BJ (cell line): ENCODE measurements around the gene PARVG. TPM values are rescaled to one million over a fixed set of nuclear protein-coding genes. Genes with fewer than 3 reads are reported as not detected.

Experiments used
- CTCF ChIA-PET: fragments of 350-600 bp; formaldehyde crosslinking; extraction: SDS; loops from one replicate; lab custom pipeline; 2021; ENCODE audit warnings: antibody characterized with exemption, inconsistent platforms; lab: Yijun Ruan, JAX
- POLR2A ChIA-PET: fragments of 300-600 bp; sonication (Branson Sonifier 250); formaldehyde crosslinking; extraction: SDS; loops from one replicate; lab custom pipeline; 2021; ENCODE audit warnings: antibody characterized with exemption; lab: Charles Lee
- DNase-seq: peaks from one replicate; pipeline ENCODE4 v3.0.0-alpha.2; 2011; ENCODE audit warnings: low read depth
- H3K27me3 ChIP-seq: 2 replicates; pipeline ENCODE4 v1.6.0; 2011; ENCODE audit warnings: low read length; ENCODE audit not compliant: control insufficient read depth, insufficient read depth
- H3K36me3 ChIP-seq: 2 replicates; pipeline ENCODE4 v1.5.1; 2011; ENCODE audit warnings: low read length; ENCODE audit not compliant: control insufficient read depth, insufficient read depth
- H3K4me3 ChIP-seq: 2 replicates; pipeline ENCODE4 v1.5.1; 2011; ENCODE audit warnings: low read depth, mild to moderate bottlenecking, control low read depth, low read length
- CTCF ChIP-seq: IDR thresholded peaks from 2 replicates; pipeline ENCODE4 v1.5.1; 2011; ENCODE audit warnings: low read depth, mild to moderate bottlenecking, control low read depth, inconsistent platforms, low read length, moderate library complexity; ENCODE audit not compliant: insufficient read depth
- polyA plus RNA-seq: library from polyadenylated mRNA; depleted of rRNA; stranded (reverse); fragments of >200 nt; gene quantifications from 2 replicates; pipeline ENCODE4 v1.2.3, GENCODE V29; 2011

Gene PARVG
- polyA plus RNA-seq, 1 experiment = not detected

DNA sequence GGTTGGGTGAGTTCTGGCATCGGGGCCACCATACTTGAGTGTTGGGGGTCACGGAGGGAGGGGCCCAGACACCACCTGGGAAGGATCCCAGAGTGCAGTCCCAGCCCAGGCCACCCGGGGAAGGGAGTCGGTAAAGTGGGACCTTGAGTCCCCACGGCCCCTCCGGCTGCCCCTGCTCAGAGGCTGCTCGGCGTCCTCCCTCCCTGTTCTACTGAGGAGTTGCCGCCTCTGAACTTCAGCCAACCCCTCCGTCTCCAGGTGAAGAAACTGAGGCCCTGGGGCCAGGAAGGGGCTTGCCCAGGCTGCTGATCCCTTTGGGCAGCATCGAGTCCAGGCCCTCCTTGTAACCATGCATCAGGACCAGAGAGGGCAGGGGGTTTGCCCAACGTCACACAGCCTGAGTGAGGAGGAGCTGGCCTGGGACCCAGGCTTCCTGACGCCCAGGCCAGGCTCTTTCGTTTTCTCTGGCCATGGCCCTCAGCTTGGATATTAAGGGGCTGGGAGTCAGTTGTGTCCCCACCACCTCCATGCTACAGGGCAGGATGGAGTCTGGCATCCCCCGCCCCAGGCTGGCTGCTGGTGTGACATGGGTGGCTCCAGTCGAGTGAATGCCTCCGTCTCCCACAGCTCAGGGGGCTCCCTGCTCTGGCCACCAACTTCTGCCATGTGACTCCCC, 1.3 kb downstream of the PARVG start:
- H3K4me3 ChIP-seq = no peak overlapping the region
- TF ChIP-seq CTCF = no peak
- no peak for DNase-seq
- peaks cover 14% of the 10 kb centered on the region for H3K27me3 ChIP-seq
- ChIA-PET CTCF (interaction anchor here (1.1 kb wide), 1 partner anchor 55 kb away, joined by 3 read pairs; no protein-coding TSS in a partner anchor), POLR2A (no interaction called here)
- no peaks in the 10 kb centered on the region for H3K36me3 ChIP-seq

DNA sequence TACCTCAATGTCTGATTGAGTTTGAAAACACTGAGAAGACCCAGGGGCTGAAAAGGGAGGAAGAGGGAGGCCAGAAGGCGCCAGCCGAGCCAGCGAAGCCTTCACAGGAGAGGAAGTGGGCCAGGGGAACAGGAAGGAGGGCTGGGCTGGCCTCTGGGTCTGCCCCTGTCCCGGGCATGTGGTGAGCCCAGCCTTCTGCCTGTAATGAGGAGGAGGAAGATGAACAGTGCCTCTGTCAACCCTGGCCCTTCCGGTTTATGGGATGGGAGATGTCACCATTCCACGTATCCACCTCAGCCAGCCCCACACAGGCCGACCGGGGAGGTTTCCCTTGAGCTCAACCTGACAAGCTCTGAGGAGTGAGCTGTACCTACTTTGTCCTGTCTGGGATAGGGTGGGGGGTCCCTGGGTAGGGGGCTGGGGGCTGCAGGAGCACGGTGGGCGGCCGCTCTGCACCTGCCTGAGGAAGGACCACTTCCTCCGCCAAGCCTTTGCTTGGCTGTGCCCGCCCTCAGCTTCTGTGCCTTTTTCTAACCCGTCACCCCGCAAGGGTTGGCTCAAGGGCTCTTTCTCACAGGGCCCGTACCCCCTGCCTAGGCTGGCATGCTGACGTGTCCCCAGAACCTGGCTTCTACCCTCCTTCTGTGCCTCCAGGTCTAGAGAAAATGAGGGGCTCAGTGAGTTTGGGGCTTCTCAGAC, 2.0 kb downstream of the PARVG start:
- ChIA-PET CTCF (interaction anchor here (1.1 kb wide), 1 partner anchor 56 kb away, joined by 3 read pairs; no protein-coding TSS in a partner anchor), POLR2A (interaction anchor here (0.7 kb wide), 1 partner anchor 14 kb away, joined by 3 read pairs; no protein-coding TSS in a partner anchor)
- TF ChIP-seq CTCF = no peak
- no peak for DNase-seq
- Histone ChIP-seq H3K4me3 (no peak overlapping the region), H3K27me3 (peaks cover 14% of the 10 kb centered on the region), H3K36me3 (no peaks in the 10 kb centered on the region)

DNA sequence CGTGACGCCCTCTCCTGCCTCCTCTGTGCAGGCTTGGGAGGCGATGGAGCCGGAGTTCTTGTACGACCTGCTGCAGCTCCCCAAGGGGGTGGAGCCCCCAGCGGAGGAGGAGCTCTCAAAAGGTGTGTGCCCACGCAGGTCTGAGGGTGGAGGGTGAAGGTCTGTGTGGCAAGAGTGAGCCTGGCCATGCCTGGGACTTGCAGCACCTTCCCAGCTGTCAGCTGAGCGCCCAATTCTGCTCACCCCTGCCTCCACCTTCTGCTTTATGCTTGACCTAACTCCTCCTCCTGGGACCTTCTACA, 2.5 kb downstream of the PARVG start:
- ChIA-PET CTCF (no interaction called here), POLR2A (interaction anchor here (0.7 kb wide), 1 partner anchor 14 kb away, joined by 3 read pairs; no protein-coding TSS in a partner anchor)
- Histone ChIP-seq H3K4me3 (no peak overlapping the region), H3K27me3 (peaks cover 14% of the 10 kb centered on the region), H3K36me3 (no peaks in the 10 kb centered on the region)
- no peak for TF ChIP-seq CTCF
- no peak for DNase-seq

DNA sequence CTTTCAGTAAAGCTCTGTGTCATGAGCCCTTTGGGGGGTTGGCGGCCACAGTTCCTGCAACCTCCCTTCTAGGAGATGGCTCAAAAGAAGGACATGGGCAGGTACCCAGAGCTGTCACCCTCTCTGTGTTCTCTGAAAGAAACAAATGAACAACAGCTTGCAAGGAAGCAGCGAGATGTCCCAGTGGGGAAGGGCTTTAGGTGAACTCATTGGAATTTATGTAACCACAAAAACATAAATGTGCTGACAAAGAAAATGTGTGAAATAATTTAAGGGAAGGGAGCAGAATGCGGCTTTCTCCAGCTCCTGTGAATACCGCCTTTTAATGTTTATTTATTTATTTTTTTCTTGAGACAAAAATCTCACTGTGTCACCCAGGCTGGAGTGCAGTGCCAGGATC, 3.3 kb downstream of the PARVG start:
- Histone ChIP-seq H3K36me3 (no peaks in the 10 kb centered on the region), H3K27me3 (peaks cover 14% of the 10 kb centered on the region), H3K4me3 (no peak overlapping the region)
- DNase-seq = no peak
- POLR2A ChIA-PET = no interaction called here
- CTCF ChIA-PET = interaction anchor here (0.8 kb wide), 1 partner anchor 106 kb away, joined by 3 read pairs; no protein-coding TSS in a partner anchor
- TF ChIP-seq CTCF = no peak

DNA sequence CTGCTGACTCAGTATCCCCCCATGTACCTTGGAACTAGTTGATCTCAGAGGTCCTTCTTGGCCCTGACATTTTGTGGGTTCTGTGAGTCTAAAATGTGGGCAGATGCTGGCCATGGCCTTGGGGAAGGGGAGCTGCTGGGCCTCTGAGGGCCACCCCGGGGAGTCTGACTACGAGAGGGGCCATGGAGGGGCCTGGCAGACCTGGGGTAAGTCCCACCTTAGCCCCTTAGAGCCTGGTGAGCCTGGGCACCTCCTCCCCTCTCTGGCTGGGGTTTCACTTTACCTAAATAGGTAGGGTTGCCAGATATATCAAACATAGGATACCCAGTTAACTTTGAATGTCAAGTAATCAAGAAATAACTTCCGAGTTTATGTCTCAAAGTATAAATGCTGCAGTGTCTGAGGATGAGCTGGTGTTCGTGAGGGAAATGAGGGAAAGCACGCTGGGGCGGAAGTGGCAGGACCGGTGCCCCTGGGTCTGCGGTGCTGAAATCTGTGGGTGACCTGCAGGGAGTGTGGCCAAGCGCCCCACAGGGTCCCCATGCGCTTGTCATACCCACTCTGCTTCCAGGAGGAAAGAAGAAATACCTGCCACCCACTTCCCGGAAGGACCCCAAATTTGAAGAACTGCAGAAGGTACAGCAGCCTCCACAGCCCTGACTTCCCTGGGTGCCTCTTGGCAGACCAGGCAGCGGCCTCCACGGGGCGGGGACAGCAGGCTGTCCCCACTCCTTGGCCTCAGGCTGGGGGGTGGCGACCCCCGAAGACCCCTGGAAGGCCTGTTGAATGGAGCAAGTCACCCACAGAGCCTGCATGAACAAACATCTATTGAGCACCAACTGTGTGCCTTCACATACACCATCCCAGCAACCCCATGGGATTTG, 4.8 kb downstream of the PARVG start:
- POLR2A ChIA-PET = no interaction called here
- no peak for TF ChIP-seq CTCF
- no peak for DNase-seq
- CTCF ChIA-PET = interaction anchor here (1.7 kb wide), 1 partner anchor 10 kb away, joined by 4 read pairs; no protein-coding TSS in a partner anchor
- Histone ChIP-seq H3K4me3 (no peak overlapping the region), H3K36me3 (no peaks in the 10 kb centered on the region), H3K27me3 (peaks cover 7% of the 10 kb centered on the region; the same call in 1 of the 2 replicates)
